ENCODE measurements around the gene DPH5.
"Not testable (repeated sequence)": the region's sequence is repeated elsewhere in the genome, so short reads cannot be mapped to it uniquely, and the experiment has no call there.

The DPH5 gene, protein sequence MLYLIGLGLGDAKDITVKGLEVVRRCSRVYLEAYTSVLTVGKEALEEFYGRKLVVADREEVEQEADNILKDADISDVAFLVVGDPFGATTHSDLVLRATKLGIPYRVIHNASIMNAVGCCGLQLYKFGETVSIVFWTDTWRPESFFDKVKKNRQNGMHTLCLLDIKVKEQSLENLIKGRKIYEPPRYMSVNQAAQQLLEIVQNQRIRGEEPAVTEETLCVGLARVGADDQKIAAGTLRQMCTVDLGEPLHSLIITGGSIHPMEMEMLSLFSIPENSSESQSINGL

GRCh38 chr1:101025657-101026429 is at the start of gene DPH5:
DPH5 (minus strand) TSS chr1:101025784; CDS start chr1:101025443, 341 bp downstream.
- TF ChIP-seq CTCF (IDR thresholded peaks at IDR 0.05; ENCODE audit: low read depth, low read length) = no peak
- peak; percentile 79 for DNase-seq (ENCODE audit: extremely low read depth, low read depth)

DNA sequence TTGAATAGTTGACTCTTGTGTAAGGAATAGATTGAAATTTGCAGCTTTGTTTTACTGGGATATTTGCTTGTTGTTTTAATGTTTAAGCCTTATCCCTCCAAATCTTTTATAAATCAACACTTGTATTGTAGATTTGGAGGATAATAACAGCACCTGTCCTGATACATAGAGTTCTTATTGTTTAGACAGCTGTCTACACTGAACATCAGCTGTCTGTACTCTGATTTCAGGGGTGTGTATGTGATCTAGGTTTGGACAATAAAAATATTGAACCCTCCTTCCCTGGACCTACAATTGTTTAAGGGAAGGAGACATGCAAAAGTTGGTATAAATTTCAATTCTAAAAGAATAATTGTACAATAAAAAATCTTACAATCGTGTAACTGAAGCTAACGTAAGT is 48.3 kb upstream of the DPH5 start:
- DNase-seq (ENCODE audit: extremely low read depth, low read depth) = no peak
- no peak for TF ChIP-seq CTCF (IDR thresholded peaks at IDR 0.05; ENCODE audit: low read depth, low read length)

GRCh38 chr1:101071470-101071891 is 45.9 kb upstream of the DPH5 start:
- DNase-seq (ENCODE audit: extremely low read depth, low read depth) = peak; percentile 37
- TF ChIP-seq CTCF (IDR thresholded peaks at IDR 0.05; ENCODE audit: low read depth, low read length) = no peak

DNA sequence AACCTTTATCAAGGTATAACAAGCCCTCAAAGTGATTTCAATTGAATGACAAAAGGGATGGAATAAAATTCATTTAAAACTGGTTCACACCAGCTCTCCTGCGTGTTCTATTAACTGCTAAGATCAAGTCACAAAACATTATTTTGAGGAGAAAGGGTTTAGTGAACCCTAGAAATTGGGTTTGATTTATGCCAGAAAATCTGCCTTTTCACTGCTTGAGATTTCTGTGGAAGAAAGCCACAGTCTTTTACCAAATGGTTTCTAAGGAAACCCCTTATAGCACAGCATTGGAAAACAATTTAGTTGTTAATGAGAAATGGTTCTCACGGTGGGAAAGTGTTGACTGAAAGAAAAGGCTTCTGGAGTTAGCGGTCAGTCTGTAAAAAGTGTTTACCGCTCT is 43.6 kb upstream of the DPH5 start:
- no peak for DNase-seq (ENCODE audit: extremely low read depth, low read depth)
- TF ChIP-seq CTCF (IDR thresholded peaks at IDR 0.05; ENCODE audit: low read depth, low read length) = no peak

DNA sequence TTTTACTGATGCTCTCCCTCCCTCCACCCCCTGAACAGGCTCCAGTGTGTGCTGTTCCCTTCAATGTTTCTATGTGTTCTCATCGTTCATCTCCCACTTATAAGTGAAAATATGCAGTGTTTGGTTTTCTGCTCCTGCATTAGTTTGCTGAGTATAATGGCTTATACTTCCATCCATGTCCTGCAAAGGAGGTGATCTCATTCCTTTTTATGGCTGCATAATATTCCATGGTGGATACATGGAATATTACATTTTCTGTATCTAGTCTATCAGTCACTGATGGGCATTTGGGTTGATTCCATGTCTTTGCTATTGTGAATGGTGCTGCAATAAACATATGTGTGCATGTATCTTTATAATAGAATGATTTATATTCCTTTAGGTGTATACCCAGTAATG is 41.4 kb upstream of the DPH5 start:
- not testable (repeated sequence) for DNase-seq (ENCODE audit: extremely low read depth, low read depth)

- no peak for TF ChIP-seq CTCF (IDR thresholded peaks at IDR 0.05; ENCODE audit: low read depth, low read length)
- no peak for DNase-seq (ENCODE audit: extremely low read depth, low read depth)
These were observed 40.8 kb upstream of the DPH5 start for GRCh38 chr1:101066260-101066936.

DNA sequence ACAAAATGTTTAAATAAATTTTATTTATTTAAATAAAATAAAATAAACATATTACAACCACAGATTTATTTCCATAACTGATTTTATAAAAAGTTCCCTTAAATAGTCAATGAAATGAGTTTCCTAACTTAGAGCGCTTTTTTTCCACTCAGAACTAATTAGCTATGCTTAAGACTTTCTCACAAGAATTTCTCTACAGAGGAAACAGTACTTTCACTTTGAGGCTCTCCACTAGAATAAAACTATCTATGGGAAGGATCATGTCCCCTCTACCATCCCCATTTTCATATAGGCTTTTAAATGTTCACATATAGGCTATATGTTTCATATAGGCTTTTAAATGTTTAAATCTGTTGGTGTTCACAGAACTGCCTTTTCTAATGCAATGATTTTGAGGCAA is 40.0 kb upstream of the DPH5 start:
- no peak for TF ChIP-seq CTCF (IDR thresholded peaks at IDR 0.05; ENCODE audit: low read depth, low read length)
- no peak for DNase-seq (ENCODE audit: extremely low read depth, low read depth)
